SK-N-SH treated with all-trans-retinoic acid at 6 μM for 48 hours (cell line): ENCODE results near the gene NXPH1.

Experiments used
- ATAC-seq: fragments of 200-7000 bp; cut with Tn5 transposase; 3 replicates; pipeline ENCODE4 v1.9.1; 2020; ENCODE audit warnings: mild to moderate bottlenecking, moderate library complexity
- ARNTL ChIP-seq: fragments of 450-650 bp; formaldehyde crosslinking; IDR thresholded peaks from 2 replicates; pipeline ENCODE4 v1.5.0; 2020; ENCODE audit warnings: low read depth, mild to moderate bottlenecking, moderate library complexity, borderline replicate concordance
- BACH2 ChIP-seq: fragments of 250-450 bp; sonication (Bioruptor Pico); IDR thresholded peaks from 2 replicates; pipeline ENCODE4 v1.9.0; 2021; ENCODE audit warnings: mild to moderate bottlenecking, borderline replicate concordance
- CSDC2 ChIP-seq: fragments of 250-450 bp; sonication (Bioruptor Pico); IDR thresholded peaks from 2 replicates; pipeline ENCODE4 v1.5.0; 2020; ENCODE audit warnings: mild to moderate bottlenecking, moderate library complexity
- CSRNP3 ChIP-seq: fragments of 250-450 bp; sonication (Bioruptor Pico); IDR thresholded peaks from 2 replicates; pipeline ENCODE4 v1.5.1; 2021; ENCODE audit warnings: mild to moderate bottlenecking, moderate library complexity
- ESRRG ChIP-seq: fragments of 250-450 bp; sonication (Bioruptor Pico); IDR thresholded peaks from 2 replicates; pipeline ENCODE4 v1.6.1; 2021; ENCODE audit warnings: mild to moderate bottlenecking
- GLIS3 ChIP-seq: fragments of 250-450 bp; sonication (Bioruptor Pico); IDR thresholded peaks from 2 replicates; pipeline ENCODE4 v1.5.0; 2020; ENCODE audit warnings: mild to moderate bottlenecking, moderate library complexity
- ISL1 ChIP-seq: fragments of 250-450 bp; sonication (Bioruptor Pico); IDR thresholded peaks from 2 replicates; pipeline ENCODE4 v2.1.2; 2022; ENCODE audit warnings: mild to moderate bottlenecking, moderate library complexity
- OSR1 ChIP-seq: fragments of 250-450 bp; sonication (Bioruptor Pico); IDR thresholded peaks from 2 replicates; pipeline ENCODE4 v1.8.0; 2022; ENCODE audit warnings: moderate library complexity, mild to moderate bottlenecking, inconsistent platforms
- PATZ1 ChIP-seq: fragments of 250-450 bp; sonication (Bioruptor Pico); IDR thresholded peaks from 2 replicates; pipeline ENCODE4 v1.8.0; 2020; ENCODE audit warnings: mild to moderate bottlenecking, moderate library complexity, borderline replicate concordance
- PPARA ChIP-seq: fragments of 250-450 bp; sonication (Bioruptor Pico); IDR thresholded peaks from 2 replicates; pipeline ENCODE4 v1.5.0; 2020; ENCODE audit warnings: mild to moderate bottlenecking, borderline replicate concordance
- RARB ChIP-seq: fragments of 250-450 bp; sonication (Bioruptor Pico); IDR thresholded peaks from 2 replicates; pipeline ENCODE4 v1.8.0; 2021; ENCODE audit warnings: mild to moderate bottlenecking, moderate library complexity
- SNAI2 ChIP-seq: fragments of 250-450 bp; sonication (Bioruptor Pico); IDR thresholded peaks from 2 replicates; pipeline ENCODE4 v1.5.0; 2020; ENCODE audit warnings: mild to moderate bottlenecking, moderate library complexity
- TCF4 ChIP-seq: fragments of 250-450 bp; sonication (Bioruptor Pico); IDR thresholded peaks from 2 replicates; pipeline ENCODE4 v1.8.0; 2021; ENCODE audit warnings: mild to moderate bottlenecking, moderate library complexity, borderline replicate concordance
- TOX ChIP-seq: fragments of 250-450 bp; sonication (Bioruptor Pico); IDR thresholded peaks from 2 replicates; pipeline ENCODE4 v1.8.0; 2021; ENCODE audit warnings: mild to moderate bottlenecking, moderate library complexity, borderline replicate concordance
- ZC3H10 ChIP-seq: fragments of 250-450 bp; sonication (Bioruptor Pico); IDR thresholded peaks from 2 replicates; pipeline ENCODE4 v1.5.1; 2021; ENCODE audit warnings: mild to moderate bottlenecking, moderate library complexity
- ZFP3 ChIP-seq: fragments of 250-450 bp; sonication (Bioruptor Pico); IDR thresholded peaks from 2 replicates; pipeline ENCODE4 v1.5.0; 2020; ENCODE audit warnings: mild to moderate bottlenecking, moderate library complexity
- ZFP30 ChIP-seq: fragments of 450-650 bp; formaldehyde crosslinking; IDR thresholded peaks from 2 replicates; pipeline ENCODE4 v1.5.0; 2022; ENCODE audit warnings: mild to moderate bottlenecking, moderate library complexity
- ZNF565 ChIP-seq: fragments of 450-650 bp; formaldehyde crosslinking; conservative IDR thresholded peaks from 2 replicates; pipeline ENCODE4 v1.5.0; 2020; ENCODE audit warnings: low read depth, mild to moderate bottlenecking, moderate library complexity
- ZNF70 ChIP-seq: fragments of 450-650 bp; formaldehyde crosslinking; IDR thresholded peaks from 2 replicates; pipeline ENCODE4 v1.5.0; 2020; ENCODE audit warnings: mild to moderate bottlenecking, moderate library complexity
- ZNF8 ChIP-seq: fragments of 450-650 bp; formaldehyde crosslinking; IDR thresholded peaks from 2 replicates; pipeline ENCODE4 v1.5.0; 2020; ENCODE audit warnings: mild to moderate bottlenecking, moderate library complexity
- TF ChIP-seq, protein P1 (sequence below): fragments of 250-450 bp; sonication (Bioruptor Pico); IDR thresholded peaks from 2 replicates; pipeline ENCODE4 v1.5.1; 2020; ENCODE audit warnings: low read depth, mild to moderate bottlenecking, moderate library complexity
- TF ChIP-seq, protein P2 (sequence below): fragments of 250-450 bp; sonication (Bioruptor Pico); IDR thresholded peaks from 2 replicates; pipeline ENCODE4 v1.8.0; 2021; ENCODE audit warnings: low read depth, mild to moderate bottlenecking, moderate library complexity, borderline replicate concordance
- TF ChIP-seq, protein P3 (sequence below): fragments of 250-450 bp; sonication (Bioruptor Pico); IDR thresholded peaks from 2 replicates; pipeline ENCODE4 v1.5.0; 2020; ENCODE audit warnings: mild to moderate bottlenecking, moderate library complexity

The NXPH1 gene

GRCh38 chr7:8491544-8492489, 58.4 kb downstream of the NXPH1 start:
- no peak for TF ChIP-seq TOX (CRISPR knock-in tag)
- no peak for TF ChIP-seq ZFP3 (CRISPR knock-in tag)
- no peak for TF ChIP-seq ZNF70 (CRISPR knock-in tag)
- TF ChIP-seq ARNTL (CRISPR knock-in tag), result no peak
- no peak for TF ChIP-seq ZNF565 (CRISPR knock-in tag)
- no peak for TF ChIP-seq ZC3H10 (CRISPR knock-in tag)
- no peak for TF ChIP-seq CSDC2
- TF ChIP-seq CSRNP3 (CRISPR knock-in tag), result no peak
- TF ChIP-seq ZFP30 (CRISPR knock-in tag), result no peak
- no peak for TF ChIP-seq ZNF8
- no peak for TF ChIP-seq OSR1 (CRISPR knock-in tag)
- TF ChIP-seq PATZ1 (CRISPR knock-in tag), result no peak
- TF ChIP-seq ISL1 (CRISPR knock-in tag), result no peak
- no peak for TF ChIP-seq ESRRG (CRISPR knock-in tag)
- TF ChIP-seq GLIS3, result no peak
- TF ChIP-seq RARB (CRISPR knock-in tag), result no peak
- TF ChIP-seq, protein P1, sequence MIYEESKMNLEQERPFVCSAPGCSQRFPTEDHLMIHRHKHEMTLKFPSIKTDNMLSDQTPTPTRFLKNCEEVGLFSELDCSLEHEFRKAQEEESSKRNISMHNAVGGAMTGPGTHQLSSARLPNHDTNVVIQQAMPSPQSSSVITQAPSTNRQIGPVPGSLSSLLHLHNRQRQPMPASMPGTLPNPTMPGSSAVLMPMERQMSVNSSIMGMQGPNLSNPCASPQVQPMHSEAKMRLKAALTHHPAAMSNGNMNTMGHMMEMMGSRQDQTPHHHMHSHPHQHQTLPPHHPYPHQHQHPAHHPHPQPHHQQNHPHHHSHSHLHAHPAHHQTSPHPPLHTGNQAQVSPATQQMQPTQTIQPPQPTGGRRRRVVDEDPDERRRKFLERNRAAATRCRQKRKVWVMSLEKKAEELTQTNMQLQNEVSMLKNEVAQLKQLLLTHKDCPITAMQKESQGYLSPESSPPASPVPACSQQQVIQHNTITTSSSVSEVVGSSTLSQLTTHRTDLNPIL (CRISPR knock-in tag), result no peak
- TF ChIP-seq PPARA (CRISPR knock-in tag), result no peak
- TF ChIP-seq, protein P2, sequence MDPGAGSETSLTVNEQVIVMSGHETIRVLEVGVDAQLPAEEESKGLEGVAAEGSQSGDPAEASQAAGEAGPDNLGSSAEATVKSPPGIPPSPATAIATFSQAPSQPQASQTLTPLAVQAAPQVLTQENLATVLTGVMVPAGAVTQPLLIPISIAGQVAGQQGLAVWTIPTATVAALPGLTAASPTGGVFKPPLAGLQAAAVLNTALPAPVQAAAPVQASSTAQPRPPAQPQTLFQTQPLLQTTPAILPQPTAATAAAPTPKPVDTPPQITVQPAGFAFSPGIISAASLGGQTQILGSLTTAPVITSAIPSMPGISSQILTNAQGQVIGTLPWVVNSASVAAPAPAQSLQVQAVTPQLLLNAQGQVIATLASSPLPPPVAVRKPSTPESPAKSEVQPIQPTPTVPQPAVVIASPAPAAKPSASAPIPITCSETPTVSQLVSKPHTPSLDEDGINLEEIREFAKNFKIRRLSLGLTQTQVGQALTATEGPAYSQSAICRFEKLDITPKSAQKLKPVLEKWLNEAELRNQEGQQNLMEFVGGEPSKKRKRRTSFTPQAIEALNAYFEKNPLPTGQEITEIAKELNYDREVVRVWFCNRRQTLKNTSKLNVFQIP (CRISPR knock-in tag), result no peak
- TF ChIP-seq BACH2, result no peak
- TF ChIP-seq, all 23 proteins: peak for 0
- ATAC-seq, result no peak

DNA sequence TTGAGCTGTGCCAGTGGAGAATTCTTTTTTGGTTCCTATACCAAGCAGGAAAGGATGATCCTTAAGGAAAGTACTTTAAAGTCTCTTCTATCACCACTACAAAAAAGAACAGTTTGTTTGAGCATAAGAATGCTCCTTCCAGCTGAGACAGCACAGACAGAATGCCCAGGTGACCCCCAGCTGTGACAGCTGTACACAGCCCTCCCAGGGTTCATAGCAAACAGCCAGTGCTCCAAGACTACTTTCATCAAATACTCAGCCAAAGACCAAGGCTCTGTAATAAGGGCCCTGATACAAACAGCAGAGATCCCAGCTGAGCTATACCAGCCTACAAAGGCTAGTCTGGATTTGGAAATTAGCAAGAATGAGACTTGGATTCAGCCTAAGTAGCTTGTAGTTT, 65.7 kb downstream of the NXPH1 start:
- ATAC-seq, result no peak
- TF ChIP-seq ZNF70 (CRISPR knock-in tag) (no peak), GLIS3 (no peak)

DNA sequence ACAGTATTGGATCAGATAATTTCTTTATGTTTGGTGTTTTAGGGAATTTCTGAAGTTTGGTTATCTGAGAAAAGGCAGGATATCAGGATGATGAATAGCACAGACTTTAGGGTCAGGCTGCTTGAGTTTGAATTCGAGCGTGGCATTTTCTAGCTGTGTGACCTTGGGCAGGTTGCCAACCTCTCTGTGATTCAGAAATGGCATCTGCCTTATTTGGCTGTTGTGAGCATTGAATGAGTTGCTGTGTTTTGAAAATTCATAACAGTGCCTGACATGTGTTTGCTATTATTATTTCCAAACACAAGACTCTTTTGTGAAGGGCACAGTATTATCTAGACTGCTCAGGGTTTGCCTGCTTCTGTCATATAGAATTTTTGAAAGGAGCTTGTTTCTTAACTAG, 66.9 kb downstream of the NXPH1 start:
- ATAC-seq, result no peak
- TF ChIP-seq ZC3H10 (CRISPR knock-in tag) (no peak), ZFP30 (CRISPR knock-in tag) (no peak), CSRNP3 (CRISPR knock-in tag) (no peak), BACH2 (no peak), ZNF70 (CRISPR knock-in tag) (no peak), TCF4 (no peak), RARB (CRISPR knock-in tag) (no peak), SNAI2 (CRISPR knock-in tag) (no peak), CSDC2 (no peak)
- TF ChIP-seq, protein P2 (CRISPR knock-in tag), result no peak
- TF ChIP-seq, protein P3, sequence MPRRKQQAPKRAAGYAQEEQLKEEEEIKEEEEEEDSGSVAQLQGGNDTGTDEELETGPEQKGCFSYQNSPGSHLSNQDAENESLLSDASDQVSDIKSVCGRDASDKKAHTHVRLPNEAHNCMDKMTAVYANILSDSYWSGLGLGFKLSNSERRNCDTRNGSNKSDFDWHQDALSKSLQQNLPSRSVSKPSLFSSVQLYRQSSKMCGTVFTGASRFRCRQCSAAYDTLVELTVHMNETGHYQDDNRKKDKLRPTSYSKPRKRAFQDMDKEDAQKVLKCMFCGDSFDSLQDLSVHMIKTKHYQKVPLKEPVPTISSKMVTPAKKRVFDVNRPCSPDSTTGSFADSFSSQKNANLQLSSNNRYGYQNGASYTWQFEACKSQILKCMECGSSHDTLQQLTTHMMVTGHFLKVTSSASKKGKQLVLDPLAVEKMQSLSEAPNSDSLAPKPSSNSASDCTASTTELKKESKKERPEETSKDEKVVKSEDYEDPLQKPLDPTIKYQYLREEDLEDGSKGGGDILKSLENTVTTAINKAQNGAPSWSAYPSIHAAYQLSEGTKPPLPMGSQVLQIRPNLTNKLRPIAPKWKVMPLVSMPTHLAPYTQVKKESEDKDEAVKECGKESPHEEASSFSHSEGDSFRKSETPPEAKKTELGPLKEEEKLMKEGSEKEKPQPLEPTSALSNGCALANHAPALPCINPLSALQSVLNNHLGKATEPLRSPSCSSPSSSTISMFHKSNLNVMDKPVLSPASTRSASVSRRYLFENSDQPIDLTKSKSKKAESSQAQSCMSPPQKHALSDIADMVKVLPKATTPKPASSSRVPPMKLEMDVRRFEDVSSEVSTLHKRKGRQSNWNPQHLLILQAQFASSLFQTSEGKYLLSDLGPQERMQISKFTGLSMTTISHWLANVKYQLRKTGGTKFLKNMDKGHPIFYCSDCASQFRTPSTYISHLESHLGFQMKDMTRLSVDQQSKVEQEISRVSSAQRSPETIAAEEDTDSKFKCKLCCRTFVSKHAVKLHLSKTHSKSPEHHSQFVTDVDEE (CRISPR knock-in tag), result no peak
- TF ChIP-seq, protein P1 (CRISPR knock-in tag), result no peak
